ENCODE measurements around the gene NTMT1. TPM values are rescaled to one million over a fixed set of nuclear protein-coding genes. Genes with fewer than 3 reads are reported as not detected.
"Not testable (repeated sequence)": the region's sequence is repeated elsewhere in the genome, so short reads cannot be mapped to it uniquely, and the experiment has no call there.

The NTMT1 gene
- total and polyA plus RNA-seq, 4 donors, result 14.3 to 54.7 (median 33.2) TPM

DNA sequence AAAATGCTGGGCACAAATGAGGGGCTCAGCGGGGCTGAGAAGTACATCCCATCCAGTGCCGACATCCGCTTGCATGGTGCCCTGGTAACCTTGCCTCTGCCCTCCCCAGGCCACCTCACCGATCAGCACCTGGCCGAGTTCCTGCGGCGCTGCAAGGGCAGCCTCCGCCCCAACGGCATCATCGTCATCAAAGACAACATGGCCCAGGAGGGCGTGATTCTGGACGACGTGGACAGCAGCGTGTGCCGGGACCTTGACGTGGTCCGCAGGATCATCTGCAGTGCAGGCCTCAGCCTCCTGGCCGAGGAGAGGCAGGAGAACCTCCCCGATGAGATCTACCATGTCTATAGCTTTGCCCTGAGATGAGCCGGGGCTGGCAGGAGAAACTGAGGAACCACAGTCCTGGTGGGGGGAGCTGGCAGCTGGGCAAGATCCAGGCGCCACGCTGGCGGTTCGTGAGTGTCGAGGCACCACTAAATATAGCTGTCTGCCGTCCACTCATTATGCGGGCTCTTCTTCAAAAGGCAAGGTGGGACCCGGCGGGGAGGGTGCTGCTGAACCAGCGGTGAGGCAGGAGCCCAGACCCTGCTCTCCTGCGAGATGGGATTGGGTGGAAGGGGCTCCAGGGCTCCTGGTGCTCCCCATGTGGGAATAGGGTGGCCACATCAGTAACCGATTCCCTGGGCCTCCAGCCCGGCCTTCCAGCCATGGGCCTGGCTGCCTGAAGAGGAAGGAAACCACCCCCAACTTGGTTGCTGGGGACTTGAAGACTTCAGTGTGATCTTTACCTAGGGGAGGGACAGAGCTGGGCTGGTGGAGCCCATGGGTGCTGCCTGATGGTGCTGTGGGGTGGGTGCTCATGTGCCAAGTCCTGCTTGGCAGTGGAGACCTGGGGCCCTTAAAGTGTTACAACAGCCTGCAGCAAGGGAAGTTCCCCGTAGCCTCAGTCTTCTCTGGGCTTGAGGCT lies 9.4 kb downstream of the NTMT1 start:
- H3K27ac ChIP-seq (ENCODE audit: low read depth in 1 of 2, low read length in 1 of 2), result no peak overlapping the region
- TF ChIP-seq, protein P1, sequence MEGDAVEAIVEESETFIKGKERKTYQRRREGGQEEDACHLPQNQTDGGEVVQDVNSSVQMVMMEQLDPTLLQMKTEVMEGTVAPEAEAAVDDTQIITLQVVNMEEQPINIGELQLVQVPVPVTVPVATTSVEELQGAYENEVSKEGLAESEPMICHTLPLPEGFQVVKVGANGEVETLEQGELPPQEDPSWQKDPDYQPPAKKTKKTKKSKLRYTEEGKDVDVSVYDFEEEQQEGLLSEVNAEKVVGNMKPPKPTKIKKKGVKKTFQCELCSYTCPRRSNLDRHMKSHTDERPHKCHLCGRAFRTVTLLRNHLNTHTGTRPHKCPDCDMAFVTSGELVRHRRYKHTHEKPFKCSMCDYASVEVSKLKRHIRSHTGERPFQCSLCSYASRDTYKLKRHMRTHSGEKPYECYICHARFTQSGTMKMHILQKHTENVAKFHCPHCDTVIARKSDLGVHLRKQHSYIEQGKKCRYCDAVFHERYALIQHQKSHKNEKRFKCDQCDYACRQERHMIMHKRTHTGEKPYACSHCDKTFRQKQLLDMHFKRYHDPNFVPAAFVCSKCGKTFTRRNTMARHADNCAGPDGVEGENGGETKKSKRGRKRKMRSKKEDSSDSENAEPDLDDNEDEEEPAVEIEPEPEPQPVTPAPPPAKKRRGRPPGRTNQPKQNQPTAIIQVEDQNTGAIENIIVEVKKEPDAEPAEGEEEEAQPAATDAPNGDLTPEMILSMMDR (IDR thresholded peaks at IDR 0.05; ENCODE audit: control extremely low read depth, extremely low read depth), result no peak
- H3K36me3 ChIP-seq (ENCODE audit: control insufficient read depth in 4 of 4, insufficient read depth in 4 of 4, low read length in 4 of 4), result peaks cover 7 to 64% (median 30%) of the 10 kb centered on the region in 4 donors
- WGBS, 2 donors, result 89 to 92% methylated on average over 34 of the region's 34 CpGs
- no peaks in the 10 kb centered on the region for H3K9me3 ChIP-seq (ENCODE audit: control insufficient read depth in 4 of 4, insufficient read depth in 3 of 4, low read length in 3 of 4)
- DNase-seq (no peak), ATAC-seq (ENCODE audit: insufficient read depth, low FRiP score) (no peak)
- peaks cover 3 to 7% (median 4%) of the 10 kb centered on the region in 5 donors for H3K4me1 ChIP-seq (ENCODE audit: control insufficient read depth in 5 of 5, insufficient read depth in 5 of 5, low read length in 5 of 5)
- H3K9ac ChIP-seq (ENCODE audit: insufficient read depth in 1 of 2, low read length in 2 of 2), result no peak overlapping the region
- no peak overlapping the region for H3K4me3 ChIP-seq
- H3K27me3 ChIP-seq (ENCODE audit: control insufficient read depth in 3 of 3, insufficient read depth in 3 of 3, low read length in 2 of 3), result no peaks in the 10 kb centered on the region

DNA sequence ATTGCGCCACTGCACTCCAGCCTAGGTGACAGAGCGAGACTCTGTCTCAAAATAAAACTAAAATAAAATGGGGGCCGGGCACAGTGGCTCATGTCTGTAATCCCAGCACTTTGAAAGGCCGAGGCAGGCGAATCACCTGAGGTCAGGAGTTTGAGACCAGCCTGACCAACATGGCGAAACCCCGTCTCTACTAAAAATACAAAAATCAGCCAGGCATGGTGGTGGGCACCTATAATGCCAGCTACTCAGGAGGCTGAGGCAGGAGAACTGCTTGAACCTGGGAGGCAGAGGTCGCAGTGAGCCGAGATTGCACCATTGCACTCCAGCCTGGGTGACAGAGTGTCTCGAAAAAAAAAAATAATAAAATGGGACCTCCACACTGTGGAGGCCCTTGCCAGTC lies 10.4 kb downstream of the NTMT1 start:
- 90 to 91% methylated on average over 10 of the region's 10 CpGs for WGBS, 2 donors
- DNase-seq; H3K9ac ChIP-seq (ENCODE audit: insufficient read depth in 1 of 2, low read length in 2 of 2); H3K9me3 ChIP-seq (ENCODE audit: control insufficient read depth in 4 of 4, insufficient read depth in 3 of 4, low read length in 3 of 4); H3K4me3 ChIP-seq; H3K27me3 ChIP-seq (ENCODE audit: control insufficient read depth in 3 of 3, insufficient read depth in 3 of 3, low read length in 2 of 3); H3K27ac ChIP-seq (ENCODE audit: low read depth in 1 of 2, low read length in 1 of 2); ATAC-seq (ENCODE audit: insufficient read depth, low FRiP score): not testable (repeated sequence)
- peaks cover 5 to 17% (median 13%) of the 10 kb centered on the region in 5 donors for H3K4me1 ChIP-seq (ENCODE audit: control insufficient read depth in 5 of 5, insufficient read depth in 5 of 5, low read length in 5 of 5)
- H3K36me3 ChIP-seq (ENCODE audit: control insufficient read depth in 4 of 4, insufficient read depth in 4 of 4, low read length in 4 of 4), result peaks cover 7 to 62% (median 30%) of the 10 kb centered on the region in 4 donors

GRCh38 chr9:129637102-129637501 lies 11.1 kb downstream of the NTMT1 start:
- no peak overlapping the region for H3K4me3 ChIP-seq
- H3K9ac ChIP-seq (ENCODE audit: insufficient read depth in 1 of 2, low read length in 2 of 2), result no peak overlapping the region
- no peaks in the 10 kb centered on the region for H3K27me3 ChIP-seq (ENCODE audit: control insufficient read depth in 3 of 3, insufficient read depth in 3 of 3, low read length in 2 of 3)
- H3K4me1 ChIP-seq (ENCODE audit: control insufficient read depth in 5 of 5, insufficient read depth in 5 of 5, low read length in 5 of 5), result peaks cover 5 to 20% (median 12%) of the 10 kb centered on the region in 5 donors
- H3K9me3 ChIP-seq (ENCODE audit: control insufficient read depth in 4 of 4, insufficient read depth in 3 of 4, low read length in 3 of 4), result no peaks in the 10 kb centered on the region
- no peak overlapping the region for H3K27ac ChIP-seq (ENCODE audit: low read depth in 1 of 2, low read length in 1 of 2)
- H3K36me3 ChIP-seq (ENCODE audit: control insufficient read depth in 4 of 4, insufficient read depth in 4 of 4, low read length in 4 of 4), result peaks cover 7 to 57% (median 30%) of the 10 kb centered on the region in 4 donors
- DNase-seq (no peak), ATAC-seq (ENCODE audit: insufficient read depth, low FRiP score) (no peak)
- TF ChIP-seq, protein P1 (IDR thresholded peaks at IDR 0.05; ENCODE audit: control extremely low read depth, extremely low read depth), result no peak
- 25 to 50% methylated on average over 9 of the region's 9 CpGs for WGBS, 2 donors

DNA sequence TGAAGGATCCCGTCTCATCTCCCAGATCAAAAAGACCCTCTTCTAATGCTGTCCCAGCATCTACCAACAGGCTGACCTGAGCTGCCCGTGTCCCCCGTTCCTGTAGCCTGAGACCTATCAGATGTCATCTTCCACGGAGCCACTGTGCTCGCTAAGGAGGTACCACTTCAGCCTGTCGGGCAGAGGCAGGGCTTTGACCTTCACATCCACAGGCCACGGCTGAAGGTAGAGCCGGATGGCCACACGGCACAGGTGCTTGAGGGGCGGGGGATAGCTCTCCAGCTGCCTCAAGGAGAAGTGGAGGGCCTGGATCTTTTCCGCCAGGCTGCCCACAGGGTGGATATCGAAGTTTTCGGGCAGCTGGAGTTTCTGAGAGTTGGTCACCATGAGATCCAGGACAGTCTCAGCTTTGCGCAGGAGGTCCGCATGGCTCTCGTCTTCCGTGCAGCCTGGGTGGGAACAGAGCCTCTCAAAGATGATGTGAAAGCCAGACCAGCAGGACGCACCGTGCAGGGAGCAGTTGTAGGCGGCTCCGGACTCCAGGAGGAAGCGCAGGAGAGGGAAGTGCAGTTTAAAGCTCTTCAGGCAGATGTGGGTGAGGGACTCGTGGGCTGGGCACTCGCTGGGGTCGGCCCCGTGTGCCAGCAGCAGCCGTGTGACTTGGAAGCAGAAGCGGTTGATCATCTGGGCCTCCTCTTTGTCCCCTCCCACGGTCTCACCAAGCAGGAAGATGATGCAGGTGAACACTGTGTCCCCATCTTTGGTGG lies 11.9 kb downstream of the NTMT1 start:
- peaks cover 5 to 20% (median 12%) of the 10 kb centered on the region in 5 donors for H3K4me1 ChIP-seq (ENCODE audit: control insufficient read depth in 5 of 5, insufficient read depth in 5 of 5, low read length in 5 of 5)
- H3K9me3 ChIP-seq (ENCODE audit: control insufficient read depth in 4 of 4, insufficient read depth in 3 of 4, low read length in 3 of 4), result no peaks in the 10 kb centered on the region
- DNase-seq, result no peak
- 71 to 79% methylated on average over 29 of the region's 29 CpGs for WGBS, 2 donors
- TF ChIP-seq, protein P1 (IDR thresholded peaks at IDR 0.05; ENCODE audit: control extremely low read depth, extremely low read depth), result no peak
- H3K27ac ChIP-seq (ENCODE audit: low read depth in 1 of 2, low read length in 1 of 2), result no peak overlapping the region
- no peaks in the 10 kb centered on the region for H3K27me3 ChIP-seq (ENCODE audit: control insufficient read depth in 3 of 3, insufficient read depth in 3 of 3, low read length in 2 of 3)
- no peak for ATAC-seq (ENCODE audit: insufficient read depth, low FRiP score)
- H3K9ac ChIP-seq (ENCODE audit: insufficient read depth in 1 of 2, low read length in 2 of 2), result no peak overlapping the region
- peaks cover 7 to 53% (median 30%) of the 10 kb centered on the region in 4 donors for H3K36me3 ChIP-seq (ENCODE audit: control insufficient read depth in 4 of 4, insufficient read depth in 4 of 4, low read length in 4 of 4)
- H3K4me3 ChIP-seq, result no peak overlapping the region
